ENCODE data around the gene TAOK3. TPM values are rescaled to one million over a fixed set of nuclear protein-coding genes. Genes with fewer than 3 reads are reported as not detected.

Gene TAOK3
- total and polyA plus RNA-seq, 12 donors, result 8.4 to 29.8 (median 21.2) TPM

DNA sequence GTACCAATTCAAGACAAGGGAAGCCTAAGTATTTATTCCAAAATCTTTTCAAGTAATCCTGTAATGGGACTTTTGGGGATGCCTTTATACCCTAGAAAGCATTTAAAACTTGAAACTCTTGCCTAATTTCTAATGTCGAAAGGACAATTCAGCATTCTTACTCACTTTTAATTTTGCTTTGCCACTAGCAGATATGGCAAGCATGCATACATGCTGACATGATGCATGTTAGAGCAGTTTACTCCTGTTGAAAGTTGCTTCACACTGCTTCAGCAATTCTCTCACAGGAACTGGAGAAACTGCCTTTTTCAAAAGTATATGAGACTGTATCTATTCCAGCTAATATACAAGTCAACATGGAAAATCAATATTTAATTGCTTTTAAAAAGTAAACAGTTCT, 79.9 kb downstream of the TAOK3 start:
- H3K4me1 ChIP-seq, result peaks cover 0 to 17% (median 0%) of the 10 kb centered on the region in 9 donors
- no peak for ATAC-seq
- no peaks in the 10 kb centered on the region for H3K27me3 ChIP-seq
- H3K27ac ChIP-seq, result no peak overlapping the region
- H3K9me3 ChIP-seq, result no peaks in the 10 kb centered on the region
- intact Hi-C loops (cut with DNase I), result no loop called here
- TF ChIP-seq, protein P1, sequence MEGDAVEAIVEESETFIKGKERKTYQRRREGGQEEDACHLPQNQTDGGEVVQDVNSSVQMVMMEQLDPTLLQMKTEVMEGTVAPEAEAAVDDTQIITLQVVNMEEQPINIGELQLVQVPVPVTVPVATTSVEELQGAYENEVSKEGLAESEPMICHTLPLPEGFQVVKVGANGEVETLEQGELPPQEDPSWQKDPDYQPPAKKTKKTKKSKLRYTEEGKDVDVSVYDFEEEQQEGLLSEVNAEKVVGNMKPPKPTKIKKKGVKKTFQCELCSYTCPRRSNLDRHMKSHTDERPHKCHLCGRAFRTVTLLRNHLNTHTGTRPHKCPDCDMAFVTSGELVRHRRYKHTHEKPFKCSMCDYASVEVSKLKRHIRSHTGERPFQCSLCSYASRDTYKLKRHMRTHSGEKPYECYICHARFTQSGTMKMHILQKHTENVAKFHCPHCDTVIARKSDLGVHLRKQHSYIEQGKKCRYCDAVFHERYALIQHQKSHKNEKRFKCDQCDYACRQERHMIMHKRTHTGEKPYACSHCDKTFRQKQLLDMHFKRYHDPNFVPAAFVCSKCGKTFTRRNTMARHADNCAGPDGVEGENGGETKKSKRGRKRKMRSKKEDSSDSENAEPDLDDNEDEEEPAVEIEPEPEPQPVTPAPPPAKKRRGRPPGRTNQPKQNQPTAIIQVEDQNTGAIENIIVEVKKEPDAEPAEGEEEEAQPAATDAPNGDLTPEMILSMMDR (IDR thresholded peaks at IDR 0.05), result no peak
- WGBS, 2 donors, result 98 to 99% methylated on average over 1 of the region's 1 CpG
- H3K4me3 ChIP-seq, result no peak overlapping the region
- DNase-seq, result no peak
- H3K36me3 ChIP-seq, result peaks cover 0 to 22% (median 0%) of the 10 kb centered on the region in 9 donors

DNA sequence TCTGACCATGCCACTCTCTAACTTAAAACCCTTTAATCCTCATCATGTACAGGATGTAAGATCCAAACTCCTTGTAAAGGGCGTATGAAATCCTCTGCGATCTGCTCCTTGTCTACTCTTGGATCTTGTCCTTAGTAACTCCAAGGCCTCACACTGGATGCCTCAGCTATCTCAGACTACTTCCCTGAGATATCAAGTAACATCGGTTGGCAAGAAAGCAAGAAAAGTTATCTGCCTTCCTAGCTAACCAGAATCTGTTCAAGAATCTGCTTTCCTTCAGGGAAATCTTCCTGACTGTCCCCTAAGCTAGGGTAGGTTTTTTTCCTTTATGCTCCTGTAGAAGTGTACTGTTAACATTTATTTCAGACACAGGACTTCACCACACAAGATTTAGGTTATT, 82.6 kb downstream of the TAOK3 start:
- Histone ChIP-seq H3K27me3 (no peaks in the 10 kb centered on the region), H3K9me3 (no peaks in the 10 kb centered on the region), H3K36me3 (peaks cover 0 to 19% (median 0%) of the 10 kb centered on the region in 9 donors), H3K4me1 (peaks cover 0 to 17% (median 0%) of the 10 kb centered on the region in 9 donors), H3K27ac (no peak overlapping the region), H3K4me3 (no peak overlapping the region)
- TF ChIP-seq, protein P1 (IDR thresholded peaks at IDR 0.05), result no peak
- intact Hi-C loops (cut with DNase I), result no loop called here
- 59 to 66% methylated on average over 3 of the region's 3 CpGs for WGBS, 2 donors
- DNase-seq, result no peak
- ATAC-seq, result no peak

DNA sequence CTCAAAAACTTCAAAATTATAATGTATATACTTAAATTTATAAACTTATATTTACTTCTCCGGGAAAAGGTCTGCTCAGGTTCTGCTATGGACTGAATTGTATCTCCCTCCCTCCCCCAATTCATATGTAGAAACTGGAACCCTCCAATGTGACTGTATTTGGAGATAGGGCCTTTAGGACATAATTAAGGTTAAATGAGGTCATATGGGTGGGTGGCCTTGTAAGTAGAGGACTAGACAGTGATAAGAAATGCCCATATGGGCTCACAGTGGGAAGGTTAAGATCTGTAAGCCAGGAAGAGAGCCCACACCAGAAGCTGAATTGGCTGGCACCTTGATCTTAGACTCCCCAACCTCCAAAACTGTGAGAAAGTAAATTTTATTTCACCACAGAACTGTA, 84.5 kb downstream of the TAOK3 start:
- Histone ChIP-seq H3K4me1 (peaks cover 0 to 17% (median 0%) of the 10 kb centered on the region in 9 donors), H3K27ac (no peak overlapping the region), H3K9me3 (no peaks in the 10 kb centered on the region), H3K36me3 (peaks cover 0 to under 1% (median 0%) of the 10 kb centered on the region in 9 donors), H3K4me3 (no peak overlapping the region), H3K27me3 (no peaks in the 10 kb centered on the region)
- TF ChIP-seq, protein P1 (IDR thresholded peaks at IDR 0.05), result no peak
- DNase-seq (no peak), ATAC-seq (no peak)
- intact Hi-C loops (cut with DNase I), result no loop called here
- 89 to 91% methylated on average over 1 of the region's 1 CpG for WGBS, 2 donors

DNA sequence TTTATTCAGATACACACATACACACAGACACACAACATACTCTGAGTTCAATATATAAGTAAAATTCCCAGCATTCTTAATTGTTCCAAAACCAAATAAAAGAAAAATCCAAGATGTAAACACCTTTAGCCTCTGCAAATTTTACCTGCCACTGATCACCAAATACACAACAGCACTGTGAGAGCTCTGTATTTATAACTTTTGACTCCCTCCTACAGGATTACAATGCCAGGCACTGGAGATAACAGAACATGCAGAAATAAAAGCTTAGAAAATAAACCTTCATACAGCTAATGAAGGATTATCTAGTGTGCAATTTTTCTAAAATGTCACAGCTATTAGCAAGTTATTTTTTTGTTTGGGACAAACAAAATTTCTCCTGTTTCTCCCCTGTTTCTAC, 85.0 kb downstream of the TAOK3 start:
- Histone ChIP-seq H3K4me1 (peaks cover 0 to 17% (median 0%) of the 10 kb centered on the region in 9 donors), H3K36me3 (no peaks in the 10 kb centered on the region), H3K27me3 (no peaks in the 10 kb centered on the region), H3K4me3 (no peak overlapping the region), H3K9me3 (no peaks in the 10 kb centered on the region), H3K27ac (no peak overlapping the region)
- DNase-seq (no peak), ATAC-seq (peak in 1 of 8 donors; percentile 52)
- intact Hi-C loops (cut with DNase I), result no loop called here
- TF ChIP-seq, protein P1 (IDR thresholded peaks at IDR 0.05), result no peak
